ENCODE data around the gene ZNF764. TPM values are rescaled to one million over a fixed set of nuclear protein-coding genes. Genes with fewer than 3 reads are reported as not detected.
"Not testable (repeated sequence)": the region's sequence is repeated elsewhere in the genome, so short reads cannot be mapped to it uniquely, and the experiment has no call there.

Gene ZNF764
- total RNA-seq, 1 donor from 2014 or later = 18.4 TPM

DNA sequence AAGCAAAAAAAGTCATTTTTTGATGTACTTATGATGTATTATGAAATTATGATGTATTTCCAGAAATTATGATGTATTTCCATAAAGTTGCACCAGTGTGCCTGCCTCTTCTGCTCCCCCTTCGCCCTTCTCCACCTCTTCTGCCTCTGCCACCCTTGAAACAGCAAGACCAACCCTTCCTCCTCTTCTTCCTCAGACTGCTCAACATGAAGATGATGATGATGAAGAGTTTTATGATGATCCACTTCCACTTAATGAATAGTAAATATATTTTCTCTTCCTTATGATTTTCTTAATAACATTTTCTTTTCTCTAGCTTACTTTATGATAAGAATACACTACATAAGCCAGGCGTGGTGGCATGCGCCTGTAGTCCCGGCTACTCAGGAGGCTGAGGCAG lies 34.7 kb upstream of the ZNF764 start:
- DNase-seq (ENCODE audit: extremely low spot score in 2 of 2) = no peak
- H3K9me3 ChIP-seq = no peaks in the 10 kb centered on the region
- H3K36me3 ChIP-seq = no peaks in the 10 kb centered on the region
- H3K4me1 ChIP-seq = no peaks in the 10 kb centered on the region
- H3K4me3 ChIP-seq = no peak overlapping the region
- H3K27me3 ChIP-seq = no peaks in the 10 kb centered on the region
- TF ChIP-seq POLR2A (IDR thresholded peaks at IDR 0.05) (no peak), POLR2AphosphoS5 (IDR thresholded peaks at IDR 0.05; ENCODE audit: insufficient read depth in 1 of 2, low read depth in 1 of 2) (no peak), CTCF (IDR thresholded peaks at IDR 0.05) (no peak)
- intact Hi-C loops (cut with DNase I) = no loop called here
- H3K27ac ChIP-seq = no peak overlapping the region

DNA sequence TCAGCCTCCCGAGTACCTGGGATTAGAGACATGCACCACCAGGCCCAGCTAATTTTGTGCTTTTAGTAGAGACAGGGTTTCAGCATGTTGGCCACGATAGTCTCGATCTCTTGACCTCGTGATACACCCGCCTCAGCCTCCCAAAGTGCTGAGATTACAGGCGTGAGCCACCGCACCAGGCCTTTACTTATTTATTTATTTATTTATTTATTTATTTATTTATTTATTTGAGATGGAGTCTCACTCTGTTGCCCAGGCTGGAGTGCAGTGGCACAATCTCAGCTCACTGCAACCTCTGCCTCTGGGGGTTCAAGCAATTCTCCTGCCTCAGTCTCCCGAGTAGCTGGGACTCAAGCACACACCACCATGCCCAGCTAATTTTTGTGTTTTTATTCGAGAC lies 32.7 kb upstream of the ZNF764 start:
- H3K4me3 ChIP-seq; H3K27me3 ChIP-seq; intact Hi-C loops (cut with DNase I); H3K9me3 ChIP-seq; H3K36me3 ChIP-seq; H3K27ac ChIP-seq; DNase-seq (ENCODE audit: extremely low spot score in 2 of 2): not testable (repeated sequence)
- peaks cover 11% of the 10 kb centered on the region for H3K4me1 ChIP-seq

- not testable (repeated sequence) for H3K27ac ChIP-seq; H3K4me3 ChIP-seq; H3K9me3 ChIP-seq; DNase-seq (ENCODE audit: extremely low spot score in 2 of 2); H3K36me3 ChIP-seq; H3K27me3 ChIP-seq
- intact Hi-C loops (cut with DNase I) = loop anchor here (10.0 kb wide), 1 partner anchor 55 kb away; the partner anchor contains the start of gene ZNF747
- H3K4me1 ChIP-seq = peaks cover 18% of the 10 kb centered on the region
These were observed 31.4 kb upstream of the ZNF764 start for GRCh38 chr16:30589582-30589981.

DNA sequence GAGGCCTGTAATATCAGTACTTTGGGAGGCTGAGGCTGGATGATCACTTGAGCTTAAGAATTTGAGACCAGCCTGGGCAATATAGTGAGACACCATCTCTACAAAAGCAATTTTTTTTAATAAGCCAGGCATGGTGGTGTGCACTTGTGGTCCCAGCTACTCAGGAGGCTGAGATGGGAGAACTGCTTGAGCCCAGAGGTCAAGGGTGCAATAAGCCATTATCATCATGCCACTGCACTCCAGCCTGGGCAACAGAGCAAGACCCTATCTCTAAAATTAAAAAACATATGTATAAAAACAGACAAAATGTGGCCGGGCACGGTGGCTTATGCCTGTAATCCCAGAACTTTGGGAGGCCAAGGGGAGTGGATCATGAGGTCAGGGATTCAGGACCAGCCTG lies 30.5 kb upstream of the ZNF764 start:
- no peak for DNase-seq (ENCODE audit: extremely low spot score in 2 of 2)
- TF ChIP-seq POLR2A (IDR thresholded peaks at IDR 0.05) = no peak
- no peak for TF ChIP-seq CTCF (IDR thresholded peaks at IDR 0.05)
- TF ChIP-seq POLR2AphosphoS5 (IDR thresholded peaks at IDR 0.05; ENCODE audit: insufficient read depth in 1 of 2, low read depth in 1 of 2) = no peak
- no peak overlapping the region for H3K4me3 ChIP-seq
- intact Hi-C loops (cut with DNase I) = loop anchor here (10.0 kb wide), 1 partner anchor 54 kb away; the partner anchor contains the start of gene ZNF747
- peaks cover 28% of the 10 kb centered on the region for H3K4me1 ChIP-seq
- no peaks in the 10 kb centered on the region for H3K27me3 ChIP-seq
- H3K27ac ChIP-seq = no peak overlapping the region
- H3K9me3 ChIP-seq = no peaks in the 10 kb centered on the region
- H3K36me3 ChIP-seq = no peaks in the 10 kb centered on the region

GRCh38 chr16:30585400-30586191 lies 27.4 kb upstream of the ZNF764 start, which contains the start of gene ZNF785:
ZNF785 (minus strand) TSS chr16:30585697; CDS start chr16:30585611, 86 bp downstream.
- Histone ChIP-seq H3K4me3 (peak within 1 kb of the TSS; percentile 87 to 90), H3K27ac (peak within 1 kb of the TSS; percentile 92), H3K4me1 (peaks cover 45% of the 10 kb centered on the region), H3K36me3 (peaks cover 0 to 14% of the 10 kb centered on the region in 2 donors), H3K9me3 (no peaks in the 10 kb centered on the region), H3K27me3 (no peaks in the 10 kb centered on the region)
- intact Hi-C loops (cut with DNase I) = loop anchor here (1.0 to 10.0 kb wide), 2 partner anchors 27 to 51 kb away; partner anchors contain the start of genes ZNF747 and ZNF764
- DNase-seq (ENCODE audit: extremely low spot score in 2 of 2) = peak in 1 of 2 donors; percentile 99
- TF ChIP-seq POLR2AphosphoS5 (IDR thresholded peaks at IDR 0.05; ENCODE audit: insufficient read depth in 1 of 2, low read depth in 1 of 2) (peak; percentile 88 to 99), POLR2A (IDR thresholded peaks at IDR 0.05) (peak in 1 of 2 donors; percentile 23), CTCF (IDR thresholded peaks at IDR 0.05) (no peak)

GRCh38 chr16:30585022-30585399 lies 26.8 kb upstream of the ZNF764 start:
- Histone ChIP-seq H3K4me1 (peaks cover 45% of the 10 kb centered on the region), H3K36me3 (peaks cover 0 to 14% of the 10 kb centered on the region in 2 donors), H3K9me3 (no peaks in the 10 kb centered on the region), H3K27me3 (no peaks in the 10 kb centered on the region), H3K4me3 (peak overlapping the region; percentile 87 to 90), H3K27ac (peak overlapping the region; percentile 92)
- TF ChIP-seq POLR2AphosphoS5 (IDR thresholded peaks at IDR 0.05; ENCODE audit: insufficient read depth in 1 of 2, low read depth in 1 of 2) = no peak
- TF ChIP-seq POLR2A (IDR thresholded peaks at IDR 0.05) = no peak
- TF ChIP-seq CTCF (IDR thresholded peaks at IDR 0.05) = no peak
- intact Hi-C loops (cut with DNase I) = loop anchor here (1.0 to 10.0 kb wide), 2 partner anchors 27 to 50 kb away; partner anchors contain the start of genes ZNF747 and ZNF764
- no peak for DNase-seq (ENCODE audit: extremely low spot score in 2 of 2)
